ENCODE data around the gene ZNF318.
"Not testable (repeated sequence)": the region's sequence is repeated elsewhere in the genome, so short reads cannot be mapped to it uniquely, and the experiment has no call there.

ZNF318 gene

GRCh38 chr6:43394982-43395381 is 25.5 kb upstream of the ZNF318 start:
- no peak for DNase-seq (ENCODE audit: low read depth in 2 of 2)
- TF ChIP-seq CTCF (IDR thresholded peaks at IDR 0.05; ENCODE audit: low read depth, low read length): no peak
- H3K4me3 ChIP-seq (replicated peaks in 1 of 2; ENCODE audit: low read depth in 2 of 2, low read length in 2 of 2): no peak overlapping the region

- no peak for DNase-seq (ENCODE audit: low read depth in 2 of 2)
- no peak for TF ChIP-seq CTCF (IDR thresholded peaks at IDR 0.05; ENCODE audit: low read depth, low read length)
- H3K4me3 ChIP-seq (replicated peaks in 1 of 2; ENCODE audit: low read depth in 2 of 2, low read length in 2 of 2): no peak overlapping the region
These were observed 24.2 kb upstream of the ZNF318 start for GRCh38 chr6:43393602-43394001.

GRCh38 chr6:43393133-43393532 is 23.7 kb upstream of the ZNF318 start:
- not testable (repeated sequence) for H3K4me3 ChIP-seq (replicated peaks in 1 of 2; ENCODE audit: low read depth in 2 of 2, low read length in 2 of 2); DNase-seq (ENCODE audit: low read depth in 2 of 2)

GRCh38 chr6:43391440-43392031 is 22.1 kb upstream of the ZNF318 start:
- H3K4me3 ChIP-seq (replicated peaks in 1 of 2; ENCODE audit: low read depth in 2 of 2, low read length in 2 of 2): no peak overlapping the region
- DNase-seq (ENCODE audit: low read depth in 2 of 2): no peak

GRCh38 chr6:43390753-43391439 is 21.4 kb upstream of the ZNF318 start:
- not testable (repeated sequence) for H3K4me3 ChIP-seq (replicated peaks in 1 of 2; ENCODE audit: low read depth in 2 of 2, low read length in 2 of 2); DNase-seq (ENCODE audit: low read depth in 2 of 2)

More at GRCh38 chr6:43391440-43392031, 22.1 kb upstream of the ZNF318 start:
- TF ChIP-seq CTCF (IDR thresholded peaks at IDR 0.05; ENCODE audit: low read depth, low read length): no peak

GRCh38 chr6:43389730-43390295 is 20.4 kb upstream of the ZNF318 start:
- no peak overlapping the region for H3K4me3 ChIP-seq (replicated peaks in 1 of 2; ENCODE audit: low read depth in 2 of 2, low read length in 2 of 2)
- no peak for TF ChIP-seq CTCF (IDR thresholded peaks at IDR 0.05; ENCODE audit: low read depth, low read length)

GRCh38 chr6:43386492-43386891 is 17.0 kb upstream of the ZNF318 start:
- H3K4me3 ChIP-seq (replicated peaks in 1 of 2; ENCODE audit: low read depth in 2 of 2, low read length in 2 of 2): no peak overlapping the region
- no peak for DNase-seq (ENCODE audit: low read depth in 2 of 2)
- no peak for TF ChIP-seq CTCF (IDR thresholded peaks at IDR 0.05; ENCODE audit: low read depth, low read length)

More at GRCh38 chr6:43389730-43390295, 20.4 kb upstream of the ZNF318 start:
- no peak for DNase-seq (ENCODE audit: low read depth in 2 of 2)

Measured in cardiac fibroblast (primary cell).